Stimulated activated CD8-positive, alpha-beta memory T cell treated with anti-CD3 and anti-CD28 coated beads, Interleukin-15, amount 100 ng/mL, for 24 hours (primary cell): ENCODE measurements around the gene LANCL3.
"Not testable (repeated sequence)": the region's sequence is repeated elsewhere in the genome, so short reads cannot be mapped to it uniquely, and the experiment has no call there.

ENCODE experiments used
- DNase-seq: peaks from one replicate; pipeline ENCODE4 v3.0.0-alpha.2; 2020; ENCODE audit warnings: low read depth

LANCL3 gene

DNA sequence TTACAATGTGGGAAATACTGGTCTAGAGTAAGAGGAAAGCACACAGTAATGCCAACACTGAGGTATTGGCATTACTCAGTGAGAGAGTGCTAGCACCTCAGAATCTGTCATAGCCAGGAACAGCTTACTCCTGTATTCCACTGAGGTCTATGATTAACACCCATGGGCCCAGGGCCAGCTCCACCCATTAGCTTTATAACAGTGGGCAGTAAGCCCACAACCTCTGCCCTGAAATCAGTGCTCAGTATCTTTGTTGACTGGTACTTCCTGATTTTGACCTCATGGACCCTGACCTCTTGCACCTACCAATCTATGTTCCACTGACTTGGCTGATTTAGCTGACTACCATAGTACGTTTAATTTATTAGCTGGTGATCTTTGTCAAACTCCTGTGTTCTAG, 56.1 kb downstream of the LANCL3 start:
- no peak for DNase-seq

DNA sequence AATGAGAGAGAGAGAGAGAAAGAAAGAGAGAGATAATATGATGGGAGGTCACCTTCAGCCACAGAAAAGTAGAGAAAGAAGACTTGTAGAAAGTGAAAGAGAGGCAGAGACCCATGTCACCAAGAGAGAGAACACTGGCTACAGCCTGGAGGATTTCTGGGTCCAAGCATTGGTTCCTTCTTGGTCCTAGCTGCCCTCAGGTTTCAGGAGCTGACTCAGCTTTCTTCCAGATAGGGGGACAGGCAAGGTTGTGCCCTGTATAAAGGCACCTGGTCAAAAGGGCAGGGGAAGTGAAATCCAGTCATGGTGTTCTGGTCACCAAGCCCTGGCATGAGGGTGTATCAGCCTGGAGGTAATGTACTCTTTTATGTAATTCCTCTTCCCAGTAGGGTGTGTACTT, 66.6 kb downstream of the LANCL3 start:
- no peak for DNase-seq

DNA sequence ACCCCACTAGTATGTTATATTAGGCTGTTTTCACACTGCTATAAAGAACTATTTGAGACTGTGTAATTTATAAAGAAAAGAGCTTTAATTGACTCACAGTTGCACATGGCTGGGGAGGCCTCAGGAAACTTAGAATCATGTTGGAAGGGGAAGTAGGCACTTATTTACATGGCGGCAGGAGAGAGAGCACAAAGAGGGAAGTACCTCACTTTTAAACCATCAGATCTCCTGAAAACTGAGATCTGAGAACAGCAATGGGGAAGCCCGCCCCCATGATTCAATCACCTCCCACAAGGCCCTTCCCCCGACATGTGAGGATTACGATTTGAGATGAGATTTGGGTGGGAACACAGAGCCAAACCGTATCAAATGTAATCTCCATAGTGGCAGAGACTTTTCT, 68.7 kb downstream of the LANCL3 start:
- DNase-seq, result no peak

DNA sequence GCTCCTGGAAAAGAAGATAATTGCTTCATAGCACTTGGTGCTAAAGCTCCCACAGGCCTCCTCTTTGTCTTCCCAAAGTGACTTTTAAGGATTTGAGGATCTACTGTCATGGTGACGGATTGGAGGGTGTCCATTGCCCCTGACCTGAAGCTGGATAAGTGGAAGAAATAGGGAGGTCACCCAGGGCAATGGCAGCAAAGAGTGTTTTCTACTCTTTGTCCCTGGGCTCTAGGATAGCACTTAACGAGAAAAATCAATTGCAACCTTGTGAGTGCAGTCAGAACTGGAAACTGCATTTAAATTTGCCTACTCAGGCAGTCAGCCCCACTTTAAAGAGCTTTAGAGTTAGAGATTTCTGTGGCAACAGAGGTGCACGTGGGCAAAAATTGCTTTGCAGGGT, 70.4 kb downstream of the LANCL3 start:
- no peak for DNase-seq

DNA sequence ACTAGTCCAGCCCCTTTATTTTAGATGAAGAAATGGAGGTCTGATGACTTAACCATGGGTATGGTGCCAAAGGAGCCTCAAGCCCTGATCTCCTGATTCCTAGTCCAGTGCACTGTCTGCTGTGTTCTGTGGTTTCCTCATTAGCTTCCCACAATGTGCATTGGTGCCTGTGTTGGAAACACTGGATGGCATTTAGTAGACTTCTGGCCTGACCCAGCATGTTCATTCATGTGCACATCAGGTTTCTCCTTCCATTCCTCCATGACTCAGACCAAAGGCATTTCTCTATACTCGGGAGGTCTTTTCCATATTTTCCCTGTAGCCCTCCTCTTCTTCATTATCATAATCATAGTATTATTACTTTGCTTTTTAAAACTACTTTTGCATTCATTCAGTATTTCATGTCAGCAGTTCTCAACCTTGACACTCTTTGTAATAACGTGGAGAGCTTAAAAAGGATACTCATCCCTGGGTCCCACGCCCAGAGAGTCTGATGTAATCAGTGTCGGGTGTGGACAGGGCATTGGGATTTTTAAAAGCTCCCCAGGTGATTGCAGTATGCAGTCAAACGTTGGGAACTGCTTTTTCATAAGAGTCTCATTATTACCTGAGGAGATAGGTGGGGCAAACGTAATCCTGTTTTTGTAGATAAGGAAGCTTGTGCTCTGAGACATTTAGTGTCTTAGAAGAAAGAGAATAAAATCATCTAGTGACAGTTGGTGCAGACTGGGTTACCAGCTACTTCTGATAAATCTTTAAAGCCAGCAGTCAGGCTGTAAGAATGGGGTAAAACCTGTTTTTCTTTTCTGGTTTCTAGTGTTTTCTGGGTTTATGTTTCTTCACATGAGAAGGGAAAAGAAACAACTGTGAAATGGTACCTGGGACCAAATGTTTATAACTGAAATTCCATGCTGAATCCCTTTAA, 73.2 kb downstream of the LANCL3 start:
- DNase-seq, result no peak

DNA sequence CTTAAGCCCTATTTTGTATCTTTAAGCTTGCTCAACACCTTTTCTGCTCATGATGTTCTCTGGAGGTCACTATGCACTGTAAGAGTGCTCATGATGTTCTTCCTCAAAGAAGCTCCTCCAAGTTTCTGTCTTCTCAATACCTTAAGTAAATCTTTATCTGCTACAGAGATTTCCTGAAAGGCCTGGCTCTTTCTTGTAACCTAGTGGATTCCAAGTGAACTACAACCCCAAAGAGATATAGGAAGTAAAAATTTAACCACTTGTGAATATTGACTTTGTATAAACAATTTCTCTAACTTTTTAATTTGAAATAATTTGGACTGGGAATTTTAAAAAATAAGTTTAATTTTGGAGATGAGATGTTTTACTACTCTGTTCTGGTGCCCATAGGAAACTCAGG, 74.8 kb downstream of the LANCL3 start:
- DNase-seq, result no peak

DNA sequence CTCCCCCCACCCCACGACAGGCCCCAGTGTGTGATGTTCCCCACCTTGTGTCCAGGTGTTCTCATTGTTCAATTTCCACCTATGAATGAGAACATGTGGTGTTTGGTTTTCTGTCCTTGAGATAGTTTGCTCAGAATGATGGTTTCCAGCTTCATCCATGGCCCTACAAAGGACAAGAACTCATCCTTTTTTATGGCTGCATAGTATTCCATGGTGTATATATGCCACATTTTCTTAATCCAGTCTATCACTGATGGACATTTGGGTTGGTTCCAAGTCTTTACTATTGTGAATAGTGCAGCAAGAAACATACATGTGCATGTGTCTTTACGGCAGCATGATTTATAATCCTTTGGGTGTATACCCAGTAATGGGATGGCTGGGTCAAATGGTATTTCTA, 79.4 kb downstream of the LANCL3 start:
- DNase-seq, result not testable (repeated sequence)

DNA sequence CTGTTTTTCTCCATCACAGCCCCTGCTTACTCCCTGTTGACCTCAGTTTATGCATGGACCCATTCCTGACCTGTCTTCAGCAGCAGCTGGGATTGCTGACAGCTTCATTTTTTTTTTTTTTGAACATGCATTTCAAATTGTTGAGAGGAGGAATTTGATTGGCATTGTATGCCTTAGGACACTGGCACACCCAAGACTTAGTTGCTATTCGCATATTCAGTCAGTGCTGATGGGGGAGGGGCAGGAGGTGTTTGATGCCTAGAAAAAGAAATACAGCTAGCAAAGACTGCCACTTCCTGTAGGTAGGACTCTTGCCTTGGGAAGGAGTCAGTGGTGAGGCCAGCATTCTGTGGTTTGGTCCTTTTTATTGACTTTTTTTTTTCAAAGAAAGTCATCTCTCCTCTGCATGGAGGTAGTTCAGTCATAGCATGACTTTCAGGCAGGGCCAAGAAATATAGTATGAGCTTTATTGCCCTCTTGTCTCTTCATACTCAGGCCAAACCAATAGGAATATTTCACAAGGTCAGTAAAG, 80.5 kb downstream of the LANCL3 start:
- DNase-seq, result no peak

DNA sequence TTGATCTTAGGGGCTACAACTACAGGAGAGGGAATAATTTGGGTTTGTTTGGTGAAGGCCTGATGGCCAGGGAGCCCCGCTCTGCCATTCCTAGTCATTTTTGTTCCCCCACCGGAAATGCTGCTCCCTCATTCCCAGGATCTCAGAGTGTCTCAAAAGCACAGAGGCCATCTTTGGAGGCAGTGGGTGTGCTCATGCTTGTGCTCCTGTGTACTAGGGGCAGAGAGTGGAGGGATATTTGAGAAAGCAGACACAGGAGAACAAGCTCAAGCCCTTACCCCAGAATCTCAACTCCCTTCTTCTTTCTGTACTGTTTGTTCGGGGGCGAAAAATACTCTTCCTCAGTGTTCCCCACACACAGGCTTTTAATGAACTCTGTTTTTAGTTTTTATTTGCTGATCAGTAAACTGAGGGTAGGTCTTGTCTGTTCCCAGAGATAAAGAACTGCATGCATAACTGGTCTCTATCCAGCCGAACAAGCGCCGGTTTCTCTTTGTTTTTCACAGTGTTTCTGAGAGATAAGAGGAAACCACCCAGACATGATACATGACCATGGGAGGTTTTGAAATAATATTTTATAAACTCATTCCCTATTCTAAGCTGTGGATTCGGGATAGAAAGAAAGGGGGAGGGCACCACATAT, 81.2 kb downstream of the LANCL3 start:
- no peak for DNase-seq

DNA sequence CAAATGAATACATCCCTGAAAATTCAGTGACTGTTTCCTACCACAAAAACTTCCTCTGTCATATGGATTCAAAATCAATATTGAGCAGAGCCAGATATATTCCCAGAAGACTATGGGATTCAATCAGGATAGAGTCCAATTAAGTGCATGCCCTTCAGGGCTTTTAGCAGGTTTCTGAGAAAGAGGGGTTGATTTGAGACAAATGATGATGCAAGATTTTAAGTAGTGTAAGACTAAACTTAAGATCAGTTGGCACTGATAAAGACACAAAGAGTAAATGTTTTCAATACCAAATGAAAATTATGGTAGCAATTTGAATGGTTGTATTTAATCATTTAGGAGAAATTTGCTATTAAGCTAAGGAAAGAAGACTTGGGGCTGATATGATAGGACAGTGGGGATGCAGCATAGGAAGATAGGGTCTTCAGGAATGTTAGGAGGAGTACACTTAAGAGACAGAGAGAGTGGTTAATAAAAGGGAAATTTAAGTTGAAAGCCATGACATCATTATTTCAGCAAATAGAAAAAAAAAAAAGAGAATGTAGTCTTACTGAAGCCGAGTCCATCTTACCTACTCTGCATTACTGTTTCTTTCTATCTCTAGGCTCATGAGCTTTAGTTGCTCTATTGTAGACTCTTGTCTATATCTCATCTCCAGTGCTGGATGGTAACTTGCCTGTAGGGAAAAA, 82.1 kb downstream of the LANCL3 start:
- no peak for DNase-seq

DNA sequence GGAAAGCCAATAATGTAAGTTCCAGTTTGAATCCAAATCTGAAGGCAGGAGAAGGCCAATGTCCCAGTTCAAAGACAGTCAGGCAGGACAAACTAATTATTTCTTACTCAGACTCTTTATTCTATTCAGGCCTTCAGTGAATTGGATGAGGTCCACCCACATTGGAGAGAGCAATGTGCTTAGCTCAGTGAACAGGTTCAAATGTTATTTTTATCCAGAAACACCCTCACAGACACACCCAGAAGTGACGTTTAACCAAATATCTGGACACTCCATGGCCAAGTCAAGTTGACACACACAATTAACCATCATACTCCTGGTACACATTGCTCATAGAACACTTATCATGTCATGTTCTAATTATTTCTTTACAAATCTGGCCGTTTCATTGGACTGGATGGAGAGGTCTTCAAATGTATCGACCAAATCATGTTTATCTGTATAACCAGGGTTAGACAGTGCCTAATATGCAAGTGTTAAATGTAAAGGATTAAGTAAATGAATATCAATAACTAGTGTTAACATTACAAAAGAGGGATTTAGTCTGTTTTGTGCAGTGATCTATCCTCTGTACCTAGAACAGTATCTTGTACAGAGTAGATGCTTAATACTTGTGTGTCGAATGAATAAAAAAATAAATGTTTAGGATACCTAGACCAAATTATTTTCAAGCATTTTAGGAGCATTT, 87.0 kb downstream of the LANCL3 start:
- DNase-seq, result no peak

DNA sequence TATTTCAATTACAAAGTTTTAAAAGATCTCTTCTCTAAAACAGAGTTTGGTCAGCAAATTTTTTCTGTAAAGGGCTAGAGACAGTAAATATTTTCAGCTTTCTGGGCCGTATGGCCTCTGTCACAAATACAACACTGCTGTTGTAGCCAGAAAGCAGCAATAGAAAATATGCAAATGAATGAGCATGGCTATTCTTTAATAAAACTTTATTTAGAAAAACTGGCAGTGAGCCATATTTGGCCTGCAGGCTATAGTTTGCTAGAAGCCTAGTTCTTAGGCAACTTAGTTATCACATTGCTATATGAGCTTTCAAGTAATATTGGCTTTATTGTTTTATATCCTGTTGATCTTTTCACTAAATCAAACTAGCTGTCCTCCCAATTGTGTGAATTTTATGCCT, 87.6 kb downstream of the LANCL3 start:
- DNase-seq, result no peak

DNA sequence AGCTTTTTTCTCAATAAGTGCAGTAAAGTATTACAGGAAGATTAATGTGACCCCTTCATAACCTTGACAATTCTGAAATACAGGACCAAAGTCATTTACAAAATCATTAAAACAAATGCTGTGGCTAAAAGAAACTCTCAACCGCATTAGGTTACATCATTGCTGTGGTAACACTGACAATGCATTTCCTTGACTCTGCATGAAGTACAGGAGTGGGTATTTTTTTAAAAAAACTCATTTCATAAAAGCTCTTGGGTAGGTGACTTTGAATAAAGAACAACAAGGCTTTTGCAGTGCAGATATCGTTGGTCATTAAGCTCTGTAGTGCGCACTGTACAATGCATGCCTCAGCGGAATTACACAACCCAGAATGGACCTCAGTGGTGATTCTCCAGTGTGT, 90.7 kb downstream of the LANCL3 start:
- no peak for DNase-seq

DNA sequence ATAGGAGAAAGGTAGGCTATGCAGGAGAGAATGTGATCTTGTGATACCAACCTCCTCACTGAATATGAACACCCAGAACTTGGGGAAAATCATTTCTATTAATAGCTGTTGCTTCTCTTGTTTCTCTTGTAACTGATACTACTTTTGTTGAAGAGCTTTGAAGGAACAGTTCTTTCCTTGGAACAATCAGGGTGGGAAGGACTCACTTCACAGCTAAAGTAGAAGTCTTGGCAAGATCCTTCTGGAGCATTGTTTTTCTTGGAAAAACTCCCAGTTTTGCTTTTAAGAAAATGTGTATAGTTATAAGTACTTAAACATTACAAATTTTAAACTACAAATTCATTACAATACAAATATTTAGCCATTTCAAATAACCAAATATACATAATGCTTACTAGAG, 95.1 kb downstream of the LANCL3 start:
- DNase-seq, result no peak

DNA sequence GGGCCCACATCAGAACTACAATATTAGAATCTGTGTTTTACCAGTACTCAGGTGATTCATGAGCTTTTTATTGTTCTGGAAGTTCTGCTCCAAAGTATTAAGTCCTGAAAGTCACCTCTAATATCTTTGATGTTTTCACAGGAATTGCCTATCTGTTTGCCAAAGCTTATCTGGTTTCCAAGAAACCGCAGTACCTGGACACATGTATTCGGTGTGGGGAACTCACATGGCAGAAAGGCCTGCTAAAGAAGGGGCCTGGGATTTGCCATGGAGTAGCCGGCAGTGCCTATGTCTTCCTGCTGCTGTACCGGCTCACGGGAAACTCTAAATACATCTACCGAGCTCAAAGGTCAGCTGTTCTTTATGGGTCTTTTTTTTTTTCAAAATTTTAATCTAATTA, 95.7 kb downstream of the LANCL3 start:
- no peak for DNase-seq

DNA sequence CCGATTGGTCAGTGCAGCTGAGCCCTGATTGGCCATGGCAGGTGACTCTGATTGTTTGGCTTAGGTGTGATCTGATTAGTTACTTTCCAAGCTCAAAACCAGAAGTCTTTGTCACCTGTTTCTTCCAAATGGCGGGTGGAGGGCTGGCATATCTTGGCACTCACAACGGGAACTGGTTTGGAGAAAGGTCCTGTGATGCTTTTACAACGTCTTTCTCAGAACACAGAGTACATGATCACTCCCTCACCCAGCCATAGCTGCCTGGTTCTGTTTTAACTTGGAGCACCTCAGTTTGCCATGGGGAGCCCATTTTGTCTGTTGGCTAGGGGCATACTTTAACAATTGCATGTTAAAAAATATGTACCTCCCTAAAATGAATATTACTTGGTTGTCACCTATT, 101.1 kb downstream of the LANCL3 start:
- DNase-seq, result no peak

DNA sequence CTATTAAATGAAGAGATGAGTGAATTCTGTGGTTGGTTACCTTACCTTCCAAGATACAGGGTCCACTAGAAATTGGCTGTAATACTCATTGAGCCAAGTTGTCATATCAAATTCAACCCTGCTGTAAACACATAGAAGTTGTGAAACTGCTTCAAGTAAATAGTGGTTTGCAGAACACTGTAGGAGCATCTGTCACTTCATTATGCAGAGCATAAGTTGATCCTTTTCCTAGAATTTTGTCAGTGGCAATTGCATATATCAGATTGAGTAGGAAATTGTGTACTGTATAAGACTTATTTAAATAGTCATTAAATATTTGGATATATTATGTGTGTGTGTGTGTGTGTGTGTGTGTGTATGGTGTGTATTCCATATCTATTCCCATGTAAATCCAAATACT, 105.3 kb downstream of the LANCL3 start:
- no peak for DNase-seq

DNA sequence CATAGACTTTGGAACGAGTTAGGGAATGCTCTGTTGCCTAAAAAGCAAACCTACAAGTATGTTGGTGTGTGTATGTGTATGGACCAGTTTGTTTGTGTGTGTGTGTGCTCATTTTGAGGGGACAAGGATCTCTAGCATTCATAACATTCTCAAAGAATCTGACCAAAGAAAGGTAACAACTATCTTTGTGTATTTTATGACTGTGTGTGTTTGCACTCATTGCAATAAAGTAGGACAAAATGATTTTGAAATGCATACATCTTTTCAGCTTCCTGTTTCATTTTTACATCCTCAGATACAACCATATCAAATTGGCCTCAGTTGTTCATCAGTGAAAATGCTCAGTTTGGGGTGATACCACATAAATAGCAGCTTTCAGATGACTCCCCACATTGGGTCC, 105.8 kb downstream of the LANCL3 start:
- no peak for DNase-seq

DNA sequence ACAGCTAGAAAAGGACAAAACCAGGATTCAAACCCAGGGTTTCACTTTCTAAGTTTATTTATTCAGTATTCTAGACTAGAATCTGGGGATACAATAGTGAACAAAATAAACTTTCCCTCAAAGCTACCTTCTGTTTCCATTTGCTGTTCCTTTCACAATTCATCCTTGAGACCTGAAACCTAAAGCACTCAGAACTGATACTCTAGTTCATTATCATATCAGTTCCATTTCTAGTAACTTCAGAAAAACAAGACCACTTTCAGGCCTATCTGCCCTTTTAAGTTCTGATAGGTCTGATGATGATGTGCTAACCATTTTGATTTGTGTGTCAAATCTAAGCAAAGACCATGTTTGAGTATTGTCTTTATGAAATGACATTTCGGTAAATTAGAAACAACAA, 106.3 kb downstream of the LANCL3 start:
- no peak for DNase-seq

DNA sequence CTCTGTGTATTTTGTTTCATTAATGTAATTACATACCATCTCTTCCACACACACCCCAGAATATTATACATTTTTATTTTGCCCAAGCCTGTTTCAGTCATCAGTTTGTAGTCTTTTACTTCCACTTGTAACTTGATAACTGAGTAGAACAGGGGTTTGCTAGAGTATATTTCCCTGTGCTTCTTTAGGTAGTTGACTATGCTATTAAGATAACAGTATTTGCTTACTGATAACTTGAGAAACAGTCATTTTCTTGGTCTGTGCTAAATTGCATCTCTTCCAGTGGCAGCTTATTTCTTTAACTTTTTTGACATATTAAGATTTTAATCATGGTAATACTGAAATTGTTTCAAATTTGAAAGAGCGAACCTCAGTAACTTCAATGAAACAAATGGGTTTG, 107.1 kb downstream of the LANCL3 start:
- DNase-seq, result no peak

DNA sequence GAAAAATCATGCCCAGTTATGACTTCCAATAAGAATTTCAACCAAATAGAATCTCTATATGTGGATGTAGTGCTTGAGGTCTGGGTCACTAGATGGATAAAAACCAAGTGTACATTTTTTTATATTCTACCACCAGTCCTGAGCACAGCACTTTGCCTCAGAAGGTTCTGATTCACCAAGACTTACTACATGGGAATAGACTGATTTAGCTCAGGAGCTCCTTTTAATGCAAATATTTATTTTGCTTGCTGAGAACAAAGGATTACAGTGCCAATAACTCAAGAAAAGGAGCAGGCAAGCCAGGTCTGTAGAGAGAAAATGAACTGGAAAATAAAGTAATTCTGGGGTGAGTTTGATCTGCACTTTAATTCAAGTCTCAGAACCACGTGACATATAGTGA, 107.8 kb downstream of the LANCL3 start:
- DNase-seq, result no peak

DNA sequence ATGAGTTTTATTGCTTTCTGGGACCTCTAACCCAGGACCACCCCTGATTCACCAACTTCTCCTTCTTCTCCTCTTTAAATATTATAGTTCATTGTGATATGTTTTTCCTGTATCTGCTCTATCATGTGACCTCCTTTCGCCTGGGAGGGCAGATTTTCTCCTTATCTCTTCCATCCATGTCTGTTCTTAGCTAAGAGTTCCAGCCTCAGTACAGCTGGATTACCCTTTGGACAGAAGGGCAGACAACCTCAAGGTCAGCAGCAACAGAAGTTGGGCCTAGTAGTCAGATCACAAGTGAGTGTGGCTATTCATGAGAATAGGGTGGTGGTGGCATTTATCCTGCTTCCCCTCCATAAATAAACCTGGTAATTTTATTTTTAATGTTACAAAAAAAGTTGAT, 108.4 kb downstream of the LANCL3 start:
- DNase-seq, result no peak
